Measurements from ENCODE around the gene BLVRA.

BLVRA gene

GRCh38 chr7:43769281-43769680 is 10.8 kb downstream of the BLVRA start:
- Histone ChIP-seq H3K9ac (ENCODE audit: low read length) (no peak overlapping the region), H3F3A (ENCODE audit: insufficient read depth) (no peaks in the 10 kb centered on the region), H3K27me3 (ENCODE audit: low read length) (no peaks in the 10 kb centered on the region), H3K4me2 (ENCODE audit: low read depth, low read length, poor library complexity, severe bottlenecking) (no peak overlapping the region), H3K36me3 (ENCODE audit: low read length) (no peaks in the 10 kb centered on the region), H3K4me3 (ENCODE audit: insufficient read depth, low read length, poor library complexity, severe bottlenecking) (no peak overlapping the region), H3K27ac (ENCODE audit: low read depth, low read length) (no peak overlapping the region), H3K9me3 (ENCODE audit: insufficient read depth, low read length) (no peaks in the 10 kb centered on the region), H3K79me2 (ENCODE audit: insufficient read depth, low read length) (no peaks in the 10 kb centered on the region), H2AFZ (ENCODE audit: low read depth, low read length, severe bottlenecking) (no peak overlapping the region), H3K9me2 (replicated peaks; ENCODE audit: insufficient read depth, low read length) (no peaks in the 10 kb centered on the region), H4K20me1 (ENCODE audit: low read depth, low read length) (no peaks in the 10 kb centered on the region)
- TF ChIP-seq EZH2phosphoT487 (conservative IDR thresholded peaks at IDR 0.05; ENCODE audit: low read length) (no peak), CTCF (IDR thresholded peaks at IDR 0.05; ENCODE audit: insufficient read depth, low read length, poor library complexity, severe bottlenecking) (no peak)

GRCh38 chr7:43769791-43770465 is 11.4 kb downstream of the BLVRA start:
- H2AFZ ChIP-seq (ENCODE audit: low read depth, low read length, severe bottlenecking): no peak overlapping the region
- H3K9me2 ChIP-seq (replicated peaks; ENCODE audit: insufficient read depth, low read length): no peaks in the 10 kb centered on the region
- no peaks in the 10 kb centered on the region for H4K20me1 ChIP-seq (ENCODE audit: low read depth, low read length)
- no peaks in the 10 kb centered on the region for H3K27me3 ChIP-seq (ENCODE audit: low read length)
- H3K36me3 ChIP-seq (ENCODE audit: low read length): no peaks in the 10 kb centered on the region
- H3K4me2 ChIP-seq (ENCODE audit: low read depth, low read length, poor library complexity, severe bottlenecking): no peak overlapping the region
- TF ChIP-seq EZH2phosphoT487 (conservative IDR thresholded peaks at IDR 0.05; ENCODE audit: low read length) (no peak), CTCF (IDR thresholded peaks at IDR 0.05; ENCODE audit: insufficient read depth, low read length, poor library complexity, severe bottlenecking) (no peak)
- H3K9ac ChIP-seq (ENCODE audit: low read length): no peak overlapping the region
- H3K79me2 ChIP-seq (ENCODE audit: insufficient read depth, low read length): no peaks in the 10 kb centered on the region
- H3K27ac ChIP-seq (ENCODE audit: low read depth, low read length): no peak overlapping the region
- no peaks in the 10 kb centered on the region for H3F3A ChIP-seq (ENCODE audit: insufficient read depth)
- H3K4me3 ChIP-seq (ENCODE audit: insufficient read depth, low read length, poor library complexity, severe bottlenecking): no peak overlapping the region
- no peaks in the 10 kb centered on the region for H3K9me3 ChIP-seq (ENCODE audit: insufficient read depth, low read length)

- Histone ChIP-seq H3K4me3 (ENCODE audit: insufficient read depth, low read length, poor library complexity, severe bottlenecking) (no peak overlapping the region), H3K27ac (ENCODE audit: low read depth, low read length) (no peak overlapping the region), H3K27me3 (ENCODE audit: low read length) (no peaks in the 10 kb centered on the region), H4K20me1 (ENCODE audit: low read depth, low read length) (no peaks in the 10 kb centered on the region), H3K36me3 (ENCODE audit: low read length) (no peaks in the 10 kb centered on the region), H2AFZ (ENCODE audit: low read depth, low read length, severe bottlenecking) (no peak overlapping the region), H3F3A (ENCODE audit: insufficient read depth) (no peaks in the 10 kb centered on the region), H3K79me2 (ENCODE audit: insufficient read depth, low read length) (no peaks in the 10 kb centered on the region), H3K4me2 (ENCODE audit: low read depth, low read length, poor library complexity, severe bottlenecking) (no peak overlapping the region), H3K9me3 (ENCODE audit: insufficient read depth, low read length) (no peaks in the 10 kb centered on the region), H3K9ac (ENCODE audit: low read length) (no peak overlapping the region), H3K9me2 (replicated peaks; ENCODE audit: insufficient read depth, low read length) (no peaks in the 10 kb centered on the region)
- TF ChIP-seq CTCF (IDR thresholded peaks at IDR 0.05; ENCODE audit: insufficient read depth, low read length, poor library complexity, severe bottlenecking) (no peak), EZH2phosphoT487 (conservative IDR thresholded peaks at IDR 0.05; ENCODE audit: low read length) (no peak)
Measured at GRCh38 chr7:43771128-43771527, 12.6 kb downstream of the BLVRA start.

Data from SU-DHL-6 (cell line).